GM21423 (cell line): ENCODE results near the gene VPS54.
"Not testable (repeated sequence)": the region's sequence is repeated elsewhere in the genome, so short reads cannot be mapped to it uniquely, and the experiment has no call there.

Experiments
- ATAC-seq: cut with Tn5 transposase; IDR thresholded peaks from one replicate; pipeline ENCODE4 v1.9.1; 2021; ENCODE audit warnings: mild to moderate bottlenecking, moderate library complexity; ENCODE audit not compliant: unreplicated experiment

The VPS54 gene

DNA sequence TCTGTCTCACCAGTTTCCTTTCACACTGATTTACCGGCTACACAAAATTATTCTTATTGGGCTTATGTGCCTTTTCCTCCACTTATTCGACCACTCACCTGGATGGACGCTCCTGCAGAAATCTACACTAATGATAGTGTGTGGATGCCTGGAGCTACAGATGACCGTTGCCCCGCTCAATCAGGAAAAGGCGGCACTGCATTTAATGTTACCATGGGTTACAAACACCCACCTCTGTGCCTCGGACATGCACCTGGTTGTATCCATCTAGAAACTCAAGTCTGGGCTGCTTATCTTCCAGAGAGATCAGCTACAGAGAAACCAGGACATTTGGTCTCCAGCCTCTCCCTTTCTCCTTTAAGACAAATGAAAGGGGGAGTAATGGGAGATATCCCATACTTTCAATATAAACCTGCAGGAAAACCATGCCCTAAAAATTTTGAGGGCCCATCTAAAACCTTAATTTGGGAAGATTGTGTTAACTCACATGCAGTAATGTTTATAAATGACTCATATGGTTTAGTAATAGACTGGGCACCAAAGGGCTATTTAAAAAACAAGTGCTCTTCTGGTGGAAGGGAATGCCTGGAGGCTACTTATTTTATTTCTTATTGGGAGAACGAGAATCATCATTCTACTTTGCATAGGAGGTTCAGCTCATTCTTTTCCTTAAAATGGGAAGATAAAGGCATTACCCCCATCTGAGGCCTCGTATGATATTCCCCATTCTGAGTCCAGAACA, 24.7 kb downstream of the VPS54 start:
- ATAC-seq: not testable (repeated sequence)

GRCh38 chr2:63993871-63994270, 25.4 kb downstream of the VPS54 start:
- ATAC-seq: no peak

- ATAC-seq: not testable (repeated sequence)
These were observed 26.1 kb downstream of the VPS54 start for GRCh38 chr2:63993130-63993584.

DNA sequence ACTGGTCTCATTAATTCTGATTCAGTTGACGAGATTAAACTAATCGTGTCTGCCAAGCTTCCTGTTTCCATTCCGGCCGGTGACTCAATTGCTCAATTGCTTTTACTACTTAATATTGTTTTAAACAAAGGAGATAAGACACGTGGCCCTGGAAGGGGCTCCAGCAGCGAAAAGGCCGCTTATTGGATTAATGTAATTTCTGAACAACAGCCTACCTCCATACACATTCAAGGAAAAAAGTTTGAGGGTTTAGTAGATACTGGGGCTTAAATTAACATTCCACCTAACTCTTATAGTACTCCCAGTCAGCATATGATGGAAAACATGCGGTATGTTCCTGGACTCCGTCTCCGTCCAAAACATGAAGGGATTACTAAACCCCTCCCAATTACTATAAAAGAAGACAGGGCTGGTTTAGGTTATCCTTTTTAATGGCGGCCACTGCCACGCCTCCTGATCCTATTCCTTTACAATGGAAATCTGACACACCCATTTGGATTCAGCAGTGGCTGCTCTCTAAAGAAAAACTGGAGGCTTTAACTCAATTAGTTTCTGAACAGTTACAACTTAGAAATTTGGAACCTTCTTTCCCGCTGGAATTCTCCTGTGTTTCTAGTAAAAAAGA, 27.1 kb downstream of the VPS54 start:
- no peak for ATAC-seq

- not testable (repeated sequence) for ATAC-seq
These were observed 27.8 kb downstream of the VPS54 start for GRCh38 chr2:63991173-63991999.

- no peak for ATAC-seq
These were observed 29.2 kb downstream of the VPS54 start for GRCh38 chr2:63990072-63990471.

DNA sequence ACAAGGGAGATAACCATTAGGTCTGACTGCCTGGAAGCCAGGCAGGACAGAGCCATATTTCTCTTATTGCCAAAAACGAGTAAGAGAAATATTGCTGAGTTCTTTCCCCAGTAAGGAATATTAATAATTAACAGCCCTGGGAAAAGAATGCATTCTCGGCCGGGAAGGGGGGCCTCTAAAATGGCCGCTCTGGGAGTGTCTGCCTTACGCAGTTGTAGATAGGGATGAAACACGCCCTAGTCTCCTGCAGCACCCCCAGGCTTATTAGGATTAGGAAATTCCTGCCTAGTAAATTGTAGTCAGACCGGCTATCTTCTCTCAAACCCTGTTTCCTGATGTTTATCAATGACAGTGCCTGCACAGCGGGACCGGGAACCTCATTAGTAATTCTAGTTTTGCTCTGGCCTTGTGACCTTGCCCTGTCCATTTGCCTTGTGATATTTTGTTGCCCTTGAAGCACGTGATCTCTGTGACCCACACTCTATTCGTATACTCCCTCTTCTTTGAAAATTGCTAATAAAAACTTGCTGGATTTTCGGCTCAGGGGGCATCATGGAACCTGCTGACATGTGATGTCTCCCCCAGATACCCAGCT, 30.3 kb downstream of the VPS54 start:
- ATAC-seq: not testable (repeated sequence)

DNA sequence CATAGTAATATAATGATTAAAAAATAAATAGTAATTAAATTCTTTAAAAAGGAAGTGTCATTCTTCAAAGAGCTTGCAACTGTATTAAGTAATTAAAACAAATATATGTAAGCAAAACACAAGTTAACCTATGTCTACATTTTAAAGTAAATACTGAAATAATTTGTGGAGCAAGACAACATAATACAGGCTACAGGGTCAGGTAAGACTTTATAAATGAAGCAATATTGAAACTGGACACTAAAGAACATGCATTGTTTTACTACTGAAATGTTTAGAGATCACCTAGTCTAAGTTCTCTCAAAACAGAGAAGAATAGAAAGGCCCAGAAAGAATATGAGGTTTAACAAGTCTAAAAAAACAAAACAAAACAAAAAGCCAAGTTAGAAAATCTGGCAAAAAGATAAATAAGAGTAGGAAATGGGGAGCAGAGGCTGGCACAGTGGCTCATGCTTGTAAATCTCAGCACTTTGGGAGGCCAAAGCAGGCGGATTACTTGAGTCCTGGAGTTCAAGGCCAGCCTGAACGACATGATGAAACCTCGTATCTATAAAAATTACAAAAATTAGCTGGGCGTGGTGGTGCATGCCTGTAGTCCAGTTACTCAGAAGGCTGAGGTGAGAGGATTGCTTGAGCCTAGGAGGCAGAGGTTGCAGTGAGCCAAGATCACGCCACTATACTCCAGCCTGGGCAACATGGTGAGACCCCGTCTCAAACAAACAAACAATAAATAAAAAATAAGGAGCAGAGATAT, 34.4 kb downstream of the VPS54 start:
- ATAC-seq: no peak

DNA sequence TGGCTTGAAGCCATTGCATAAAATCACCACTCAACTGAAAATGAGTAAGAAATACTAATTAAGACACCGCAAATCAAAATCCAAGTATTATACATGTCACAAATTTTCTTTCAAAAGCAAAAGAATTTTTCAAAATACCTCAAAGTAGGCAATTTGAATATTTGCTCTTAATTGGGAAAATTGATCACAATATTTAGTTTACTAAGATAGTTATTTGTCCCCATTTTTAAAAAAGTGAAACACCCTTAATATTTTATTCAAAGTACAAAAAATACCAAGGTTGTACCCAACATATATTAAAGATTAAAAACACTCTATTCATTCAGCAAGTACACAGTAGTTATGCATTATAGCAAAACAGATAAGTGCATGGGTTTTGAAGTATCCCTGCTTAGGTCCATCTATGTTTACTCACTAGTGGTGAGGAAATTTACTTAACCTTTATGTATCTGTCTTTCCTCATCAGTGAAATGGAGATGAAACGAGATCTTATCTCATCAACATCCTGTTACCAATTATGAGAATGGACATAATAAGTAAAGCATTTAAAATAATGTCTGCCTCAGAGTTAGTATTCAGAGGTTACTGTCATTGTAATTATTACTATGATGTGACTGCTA, 35.1 kb downstream of the VPS54 start:
- peak; percentile 71 for ATAC-seq

DNA sequence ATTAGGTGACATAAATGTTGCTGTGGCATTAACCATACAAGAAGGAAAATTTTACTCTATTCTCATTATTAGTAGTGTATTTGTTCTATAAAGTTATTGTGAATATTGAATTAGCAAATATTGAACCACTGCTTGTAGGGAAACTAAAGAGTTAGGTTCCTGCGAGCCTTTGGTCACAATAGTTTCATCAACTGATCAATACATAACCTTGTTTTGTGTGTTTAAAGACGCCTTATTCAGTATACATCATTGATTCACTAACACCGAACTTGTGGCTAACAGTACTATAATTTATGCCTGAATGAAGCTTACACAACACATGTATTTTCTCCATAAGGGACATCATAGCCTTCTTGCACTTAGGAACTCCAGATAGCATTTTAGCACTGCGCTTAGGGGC, 36.9 kb downstream of the VPS54 start:
- ATAC-seq: no peak

DNA sequence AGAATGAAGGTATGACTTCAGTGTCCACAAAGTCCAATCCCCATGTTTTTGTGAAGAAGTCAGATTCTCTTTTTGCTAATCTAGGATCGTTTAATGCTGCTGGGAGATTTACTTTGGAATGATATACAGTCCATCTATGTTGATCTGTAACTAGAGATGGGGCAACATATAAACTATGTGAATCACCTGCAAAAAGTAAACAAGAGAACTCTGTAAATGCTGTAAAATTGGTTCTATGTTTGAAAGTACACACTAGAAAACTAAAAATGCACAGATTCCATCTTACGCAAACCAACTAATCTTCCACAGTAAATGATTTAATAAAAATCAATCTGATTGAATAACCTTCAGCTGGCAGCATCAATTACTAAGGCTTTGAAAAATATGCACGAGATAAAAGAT, 37.5 kb downstream of the VPS54 start:
- ATAC-seq: no peak

DNA sequence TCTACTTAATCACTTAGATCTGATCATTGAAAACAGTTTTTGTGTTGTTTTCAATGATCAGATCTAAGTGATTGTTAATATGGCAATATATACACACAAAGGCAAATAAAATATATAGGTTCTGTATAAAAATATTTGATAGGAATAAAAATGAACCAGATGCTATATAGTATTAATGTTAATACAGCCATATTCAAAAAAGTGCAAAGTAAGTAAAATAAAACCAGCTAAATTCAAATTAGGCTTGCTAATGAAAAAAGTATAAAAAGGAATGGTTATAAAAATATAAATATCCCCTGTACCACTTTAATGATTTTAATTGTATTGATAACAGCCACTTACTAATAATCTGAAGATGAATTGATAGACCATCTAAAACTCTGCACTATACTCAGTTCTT, 38.4 kb downstream of the VPS54 start:
- no peak for ATAC-seq

GRCh38 chr2:63977904-63978303, 41.3 kb downstream of the VPS54 start:
- peak; percentile 75 for ATAC-seq

DNA sequence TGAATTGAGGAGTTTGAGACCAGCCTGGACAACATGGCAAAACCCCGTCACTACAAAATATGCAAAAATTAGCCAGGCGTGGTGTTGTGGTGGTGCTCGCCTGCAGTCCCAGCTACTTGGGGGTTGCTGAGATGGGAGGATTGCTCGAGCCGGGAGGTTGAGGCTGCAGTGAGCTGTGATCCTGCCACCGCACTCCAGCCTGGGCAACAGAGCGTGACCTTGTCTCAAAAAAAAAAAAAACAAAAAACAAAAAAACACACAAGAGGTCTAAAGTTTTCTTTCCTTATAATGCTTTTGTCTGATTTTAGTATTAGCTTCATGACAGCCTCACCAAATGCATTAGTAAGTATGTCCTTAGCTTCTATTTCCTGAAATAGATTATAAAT, 43.1 kb downstream of the VPS54 start:
- ATAC-seq: no peak

- no peak for ATAC-seq
These were observed 43.6 kb downstream of the VPS54 start for GRCh38 chr2:63975437-63976124.

DNA sequence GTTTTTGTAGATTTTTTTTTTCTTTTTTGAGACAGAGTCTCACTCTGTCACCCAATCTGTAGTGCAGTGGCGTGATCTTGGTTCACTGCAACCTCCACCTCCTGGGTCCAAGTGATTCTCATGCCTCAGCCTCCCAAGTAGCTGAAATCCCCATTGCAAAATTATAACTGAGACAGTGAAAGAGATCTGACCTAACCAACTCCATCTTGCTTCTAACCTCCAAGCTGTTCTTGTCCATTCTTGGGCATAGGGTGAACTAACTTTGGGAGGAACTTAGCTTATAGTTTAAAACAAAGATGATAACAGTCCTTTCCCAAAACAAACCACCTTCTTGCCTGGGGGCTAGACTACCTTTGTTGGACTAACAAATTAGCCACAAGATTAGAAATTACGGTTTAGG, 44.2 kb downstream of the VPS54 start:
- ATAC-seq: not testable (repeated sequence)

- no peak for ATAC-seq
These were observed 57.0 kb downstream of the VPS54 start for GRCh38 chr2:63962186-63962585.

- no peak for ATAC-seq
These were observed 68.8 kb downstream of the VPS54 start for GRCh38 chr2:63950414-63950813.

DNA sequence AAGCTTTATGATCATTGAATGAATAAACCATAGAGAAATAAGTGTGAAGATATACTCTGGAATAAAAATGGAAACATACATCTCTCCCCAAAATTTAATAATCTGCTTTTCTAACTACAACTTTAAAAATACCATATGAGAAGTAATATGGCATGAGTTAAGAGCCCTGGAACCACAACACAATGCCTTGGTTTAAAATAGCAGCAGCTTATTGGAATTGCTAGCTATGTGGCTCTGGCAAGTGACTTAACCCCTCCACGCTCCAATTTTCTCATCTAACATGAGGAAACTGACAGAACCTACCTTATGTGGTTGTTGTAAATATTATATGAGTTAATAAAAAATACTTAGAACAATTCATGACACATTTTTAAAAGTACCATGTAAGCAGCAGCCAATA, 76.4 kb downstream of the VPS54 start:
- ATAC-seq: no peak

- ATAC-seq: not testable (repeated sequence)
These were observed 87.1 kb downstream of the VPS54 start for GRCh38 chr2:63932104-63932503.
